Activated T-cell treated with anti-CD3 and anti-CD28 coated beads, Interleukin-2, amount 50 U/mL, for 72 hours (primary cell): ENCODE measurements around the gene CAMK4. TPM values are rescaled to one million over a fixed set of nuclear protein-coding genes. Genes with fewer than 3 reads are reported as not detected.
"Not testable (repeated sequence)": the region's sequence is repeated elsewhere in the genome, so short reads cannot be mapped to it uniquely, and the experiment has no call there.

Experiments used
- ATAC-seq, 2 donors: fragments of 150-1000 bp; cut with Tn5 transposase; replicated peaks in 1 of 2; 2 replicates each; pipeline ENCODE4 v1.10.0; 2021; ENCODE audit warnings: moderate library complexity in 2 of 2, mild to moderate bottlenecking in 1 of 2
- DNase-seq, 2 donors: peaks; one replicate each; pipeline ENCODE4 v3.0.0; 2021 to 2022; ENCODE audit warnings: mixed read lengths in 1 of 2
- H3K27ac Mint-ChIP-seq: one replicate; pipeline ENCODE4 v1.8.0; 2022; ENCODE audit warnings: mild to moderate bottlenecking, moderate library complexity, mixed read lengths
- H3K27me3 Mint-ChIP-seq: one replicate; pipeline ENCODE4 v1.8.0; 2022; ENCODE audit warnings: low read depth, mixed read lengths
- H3K36me3 Mint-ChIP-seq, 2 donors: one replicate each; pipeline ENCODE4 v1.8.0; 2022; ENCODE audit warnings: mixed read lengths in 2 of 2, mild to moderate bottlenecking in 1 of 2; ENCODE audit not compliant: insufficient read depth in 2 of 2
- H3K4me1 Mint-ChIP-seq: one replicate; pipeline ENCODE4 v1.8.0; 2022; ENCODE audit warnings: low read depth, mixed read lengths
- H3K4me3 Mint-ChIP-seq, 2 donors: one replicate each; pipeline ENCODE4 v1.8.0; 2022; ENCODE audit warnings: mild to moderate bottlenecking in 2 of 2, mixed read lengths in 2 of 2, moderate library complexity in 2 of 2
- H3K9me3 Mint-ChIP-seq, 2 donors: one replicate each; pipeline ENCODE4 v1.8.0; 2022; ENCODE audit warnings: mixed read lengths in 2 of 2
- total RNA-seq, 2 donors: library from RNA; stranded (reverse); gene quantifications; one replicate each; pipeline ENCODE4 v1.2.3, GENCODE V29; 2022

CAMK4 gene
- total RNA-seq, 2 donors from 2014 or later: 56.1 to 96.0 TPM

GRCh38 chr5:111410067-111410466 lies 185.9 kb downstream of the CAMK4 start:
- not testable (repeated sequence) for H3K4me1 Mint-ChIP-seq, H3K9me3 Mint-ChIP-seq, ATAC-seq, H3K27me3 Mint-ChIP-seq, H3K4me3 Mint-ChIP-seq, DNase-seq
- Mint-ChIP-seq H3K36me3 (peaks cover 12 to 45% of the 10 kb centered on the region in 2 donors), H3K27ac (peak overlapping the region; percentile 36)

DNA sequence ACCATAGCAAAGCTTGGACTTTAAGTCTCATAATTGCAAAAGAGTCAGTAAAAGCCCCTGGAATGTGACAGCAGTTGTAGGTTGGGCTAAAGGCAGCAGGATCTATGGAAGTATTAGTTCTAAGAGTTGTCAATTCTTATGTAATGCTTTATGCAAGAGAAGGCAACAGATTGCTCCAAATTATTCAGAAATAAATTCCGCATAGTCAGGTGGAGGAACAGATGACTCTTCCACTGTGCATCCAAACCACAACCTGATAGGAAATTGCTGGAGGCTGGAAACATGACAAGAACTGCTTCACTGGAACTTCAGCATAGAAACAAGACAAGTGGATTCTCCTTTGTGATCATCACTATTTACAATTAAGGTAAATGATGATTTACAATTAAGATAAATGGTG lies 187.1 kb downstream of the CAMK4 start:
- ATAC-seq: no peak
- Mint-ChIP-seq H3K36me3 (peaks cover 9 to 40% of the 10 kb centered on the region in 2 donors), H3K4me1 (peaks cover 11% of the 10 kb centered on the region), H3K9me3 (peaks cover 4 to 6% of the 10 kb centered on the region in 2 donors), H3K4me3 (no peak overlapping the region), H3K27me3 (no peaks in the 10 kb centered on the region), H3K27ac (no peak overlapping the region)
- no peak for DNase-seq

DNA sequence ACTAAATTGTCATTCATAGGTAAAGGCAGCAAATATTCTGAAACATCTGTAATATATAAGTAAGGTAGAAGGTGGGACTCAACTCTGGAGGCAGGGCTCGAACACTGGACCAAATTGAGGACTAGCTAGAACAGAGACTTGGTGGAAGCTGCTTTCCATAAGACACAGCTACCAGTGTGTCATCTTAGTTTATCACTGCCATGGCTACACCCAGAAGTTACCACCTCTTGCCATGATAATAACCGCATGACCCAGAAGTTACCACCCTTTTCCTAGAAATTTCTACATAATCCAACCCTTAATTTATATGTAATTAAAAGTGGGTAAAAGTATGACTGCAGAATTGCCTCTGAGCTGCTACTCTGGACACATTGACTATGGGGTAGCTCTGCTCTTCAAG lies 188.4 kb downstream of the CAMK4 start:
- Mint-ChIP-seq H3K27ac (no peak overlapping the region), H3K4me1 (peaks cover 11% of the 10 kb centered on the region), H3K36me3 (peaks cover 7 to 30% of the 10 kb centered on the region in 2 donors), H3K9me3 (peaks cover 4 to 6% of the 10 kb centered on the region in 2 donors), H3K4me3 (no peak overlapping the region), H3K27me3 (no peaks in the 10 kb centered on the region)
- ATAC-seq: no peak
- no peak for DNase-seq

- H3K4me1 Mint-ChIP-seq: peaks cover 6% of the 10 kb centered on the region
- no peak overlapping the region for H3K27ac Mint-ChIP-seq
- peak; percentile 38 to 62 for ATAC-seq
- peaks cover 3 to 6% of the 10 kb centered on the region in 2 donors for H3K9me3 Mint-ChIP-seq
- H3K36me3 Mint-ChIP-seq: peaks cover 0 to 18% of the 10 kb centered on the region in 2 donors
- H3K4me3 Mint-ChIP-seq: no peak overlapping the region
- peak in 1 of 2 donors; percentile 6 for DNase-seq
- H3K27me3 Mint-ChIP-seq: no peaks in the 10 kb centered on the region
Observed at GRCh38 chr5:111415053-111415452, 190.9 kb downstream of the CAMK4 start.

GRCh38 chr5:111422245-111422644 lies 198.1 kb downstream of the CAMK4 start:
- Mint-ChIP-seq H3K4me1 (peaks cover 13% of the 10 kb centered on the region), H3K9me3 (peaks cover 3 to 6% of the 10 kb centered on the region in 2 donors), H3K27me3 (no peaks in the 10 kb centered on the region), H3K36me3 (peaks cover 5 to 19% of the 10 kb centered on the region in 2 donors), H3K27ac (peak overlapping the region; percentile 28), H3K4me3 (no peak overlapping the region)
- DNase-seq (no peak), ATAC-seq (no peak)

GRCh38 chr5:111422747-111423720 lies 198.8 kb downstream of the CAMK4 start:
- no peak overlapping the region for H3K4me3 Mint-ChIP-seq
- no peaks in the 10 kb centered on the region for H3K27me3 Mint-ChIP-seq
- H3K36me3 Mint-ChIP-seq: peaks cover 5 to 16% of the 10 kb centered on the region in 2 donors
- peaks cover 18% of the 10 kb centered on the region for H3K4me1 Mint-ChIP-seq
- DNase-seq: no peak
- H3K27ac Mint-ChIP-seq: no peak overlapping the region
- H3K9me3 Mint-ChIP-seq: peaks cover 2 to 5% of the 10 kb centered on the region in 2 donors
- no peak for ATAC-seq

GRCh38 chr5:111425205-111425604 lies 201.0 kb downstream of the CAMK4 start:
- ATAC-seq: no peak

GRCh38 chr5:111427762-111428161 lies 203.6 kb downstream of the CAMK4 start:
- ATAC-seq: no peak
- no peak overlapping the region for H3K27ac Mint-ChIP-seq
- no peaks in the 10 kb centered on the region for H3K27me3 Mint-ChIP-seq
- peaks cover 23% of the 10 kb centered on the region for H3K4me1 Mint-ChIP-seq
- peaks cover 7 to 8% of the 10 kb centered on the region in 2 donors for H3K9me3 Mint-ChIP-seq
- no peak for DNase-seq
- H3K36me3 Mint-ChIP-seq: peaks cover 0 to 9% of the 10 kb centered on the region in 2 donors
- H3K4me3 Mint-ChIP-seq: no peak overlapping the region

More at GRCh38 chr5:111425205-111425604, 201.0 kb downstream of the CAMK4 start:
- Mint-ChIP-seq H3K27me3 (no peaks in the 10 kb centered on the region), H3K36me3 (peaks cover 5 to 19% of the 10 kb centered on the region in 2 donors), H3K27ac (no peak overlapping the region), H3K9me3 (peaks cover 7 to 8% of the 10 kb centered on the region in 2 donors), H3K4me1 (peaks cover 33% of the 10 kb centered on the region), H3K4me3 (no peak overlapping the region)
- DNase-seq: no peak

DNA sequence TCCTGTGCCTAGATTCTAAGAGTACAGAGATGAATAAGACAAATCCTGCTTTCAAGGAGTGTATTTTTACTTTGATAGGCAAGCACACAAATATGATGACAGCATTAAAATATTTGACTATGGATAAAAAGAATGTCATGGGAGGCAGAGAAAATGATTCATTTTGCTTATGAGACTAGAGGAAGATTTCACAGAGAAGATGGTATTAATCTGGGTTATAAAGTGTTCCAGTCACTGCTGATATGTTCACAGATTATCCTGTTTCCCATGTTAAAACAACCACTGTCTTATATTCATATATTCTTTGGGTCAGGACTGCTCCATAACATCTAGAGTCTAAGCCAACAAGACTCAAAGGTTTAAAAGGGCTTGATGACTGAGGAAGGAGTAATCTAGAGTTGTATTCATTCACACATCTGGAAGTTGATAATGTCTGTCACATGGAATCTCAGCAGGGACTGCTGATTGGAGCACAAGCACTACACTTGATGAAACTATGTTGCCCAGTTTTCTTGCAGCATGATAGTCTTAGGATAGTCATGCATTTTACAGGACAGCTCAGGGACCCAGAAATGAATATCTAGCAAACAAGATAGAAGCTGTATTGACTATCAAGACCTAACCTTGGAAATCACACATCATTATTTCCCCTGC lies 208.8 kb downstream of the CAMK4 start:
- Mint-ChIP-seq H3K27ac (no peak overlapping the region), H3K36me3 (peaks cover 0 to 7% of the 10 kb centered on the region in 2 donors), H3K4me1 (peaks cover 18% of the 10 kb centered on the region), H3K4me3 (no peak overlapping the region), H3K9me3 (peaks cover 5 to 7% of the 10 kb centered on the region in 2 donors), H3K27me3 (no peaks in the 10 kb centered on the region)
- no peak for ATAC-seq
- DNase-seq: no peak

GRCh38 chr5:111434800-111435199 lies 210.6 kb downstream of the CAMK4 start:
- Mint-ChIP-seq H3K27ac (no peak overlapping the region), H3K9me3 (peaks cover 0 to 1% of the 10 kb centered on the region in 2 donors), H3K27me3 (no peaks in the 10 kb centered on the region), H3K36me3 (peaks cover 0 to 2% of the 10 kb centered on the region in 2 donors), H3K4me1 (peaks cover 14% of the 10 kb centered on the region), H3K4me3 (no peak overlapping the region)
- DNase-seq: no peak
- ATAC-seq: no peak

DNA sequence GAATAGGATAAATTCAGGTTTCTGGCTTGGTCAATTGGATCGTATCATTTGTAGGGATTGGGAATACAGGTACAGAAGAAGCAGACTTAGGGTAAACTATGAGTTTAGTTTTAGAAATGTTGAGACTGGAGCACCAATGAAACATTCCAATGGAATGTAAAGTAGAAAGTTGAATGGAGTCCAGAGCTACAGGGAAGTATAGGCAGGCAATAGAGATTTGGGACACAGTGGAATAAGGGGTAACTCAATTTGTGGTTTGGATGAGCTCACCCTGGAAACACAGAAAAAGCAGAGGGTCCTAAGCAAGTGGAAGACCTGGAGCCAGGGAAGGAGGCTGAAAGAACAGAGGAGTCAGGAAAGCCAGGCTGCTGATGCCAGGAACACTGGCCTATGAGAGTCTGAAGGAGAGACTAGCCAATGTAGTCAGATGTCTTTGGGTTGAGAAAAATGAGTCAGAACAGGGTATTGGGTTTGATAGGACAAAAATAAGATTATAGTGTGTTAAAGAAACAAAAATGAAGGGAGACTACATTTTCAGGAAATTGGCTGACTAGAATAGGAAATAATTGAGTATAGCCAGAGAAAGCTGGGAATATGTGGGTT lies 215.4 kb downstream of the CAMK4 start:
- no peaks in the 10 kb centered on the region for H3K9me3 Mint-ChIP-seq
- H3K4me1 Mint-ChIP-seq: peaks cover 11% of the 10 kb centered on the region
- no peak overlapping the region for H3K27ac Mint-ChIP-seq
- ATAC-seq: no peak
- no peak overlapping the region for H3K4me3 Mint-ChIP-seq
- DNase-seq: no peak
- H3K27me3 Mint-ChIP-seq: no peaks in the 10 kb centered on the region
- peaks cover 0 to 2% of the 10 kb centered on the region in 2 donors for H3K36me3 Mint-ChIP-seq

DNA sequence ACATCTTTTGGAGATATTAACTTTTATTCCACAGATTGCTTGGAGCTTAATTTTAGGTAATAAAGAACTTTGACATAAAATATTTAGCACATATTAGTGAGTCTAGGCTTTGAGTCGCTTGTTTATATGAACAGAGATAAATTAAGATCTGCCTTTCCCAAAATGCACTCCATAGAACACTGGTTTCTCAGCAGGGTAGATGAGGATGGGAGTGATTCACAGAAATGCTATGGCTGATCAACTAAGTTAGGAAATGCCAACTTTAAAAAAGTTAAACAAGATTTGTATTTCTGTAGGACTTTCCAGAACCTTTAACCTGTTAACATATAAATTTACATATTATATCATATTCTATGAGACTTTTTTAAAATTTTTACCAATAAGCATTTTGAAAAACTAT lies 222.9 kb downstream of the CAMK4 start:
- H3K4me3 Mint-ChIP-seq: no peak overlapping the region
- no peaks in the 10 kb centered on the region for H3K9me3 Mint-ChIP-seq
- no peak overlapping the region for H3K27ac Mint-ChIP-seq
- ATAC-seq (no peak), DNase-seq (no peak)
- H3K27me3 Mint-ChIP-seq: no peaks in the 10 kb centered on the region
- peaks cover 6% of the 10 kb centered on the region for H3K4me1 Mint-ChIP-seq
- peaks cover 3 to 17% of the 10 kb centered on the region in 2 donors for H3K36me3 Mint-ChIP-seq

- peaks cover 6% of the 10 kb centered on the region for H3K4me1 Mint-ChIP-seq
- H3K36me3 Mint-ChIP-seq: peaks cover 3 to 20% of the 10 kb centered on the region in 2 donors
- no peaks in the 10 kb centered on the region for H3K27me3 Mint-ChIP-seq
- DNase-seq: no peak
- H3K4me3 Mint-ChIP-seq: no peak overlapping the region
- H3K27ac Mint-ChIP-seq: no peak overlapping the region
- ATAC-seq: no peak
- no peaks in the 10 kb centered on the region for H3K9me3 Mint-ChIP-seq
Observed at GRCh38 chr5:111447822-111448221, 223.6 kb downstream of the CAMK4 start.
